CD8-positive, alpha-beta memory T cell (primary cell): Measurements from ENCODE around the gene TROAP. TPM values are rescaled to one million over a fixed set of nuclear protein-coding genes. Genes with fewer than 3 reads are reported as not detected.

ENCODE experiments used
- CTCF ChIA-PET: fragments of 350-600 bp; sonication (Branson Sonifier 250); formaldehyde crosslinking; loops from one replicate; lab custom pipeline; 2021; ENCODE audit warnings: antibody characterized with exemption; lab: Charles Lee
- POLR2A ChIA-PET: fragments of 350-600 bp; sonication (Branson Sonifier 250); formaldehyde crosslinking; loops from one replicate; lab custom pipeline; 2021; ENCODE audit warnings: antibody characterized with exemption; lab: Charles Lee
- DNase-seq, 5 donors: peaks; one replicate each; pipeline versions ENCODE4 v3.0.0 to v3.0.0-alpha.2; 2020 to 2022; ENCODE audit warnings: mixed read lengths in 1 of 5
- H3K27ac ChIP-seq: one replicate; pipeline ENCODE4 v1.7.0; 2013; ENCODE audit warnings: low read depth, mild to moderate bottlenecking, low read length, moderate library complexity
- H3K27me3 ChIP-seq: 2 replicates; pipeline ENCODE4 v1.7.0; 2013; ENCODE audit warnings: low read length, mild to moderate bottlenecking; ENCODE audit not compliant: insufficient read depth, poor library complexity, severe bottlenecking
- H3K36me3 ChIP-seq: 2 replicates; pipeline ENCODE4 v1.7.0; 2013; ENCODE audit warnings: mild to moderate bottlenecking, low read length, moderate library complexity; ENCODE audit not compliant: insufficient read depth
- H3K4me1 ChIP-seq: 2 replicates; pipeline ENCODE4 v1.7.0; 2013; ENCODE audit warnings: mild to moderate bottlenecking, low read length, moderate library complexity; ENCODE audit not compliant: insufficient read depth
- H3K4me3 ChIP-seq: 2 replicates; pipeline ENCODE4 v1.7.0; 2013; ENCODE audit warnings: mild to moderate bottlenecking, low read length
- H3K9me3 ChIP-seq: 2 replicates; pipeline ENCODE4 v1.7.0; 2013; ENCODE audit warnings: mild to moderate bottlenecking, low read length
- H3K27ac Mint-ChIP-seq, 8 donors: one replicate each; pipeline ENCODE4 v1.8.0; 2020 to 2021; ENCODE audit warnings: mixed read lengths in 8 of 8, mild to moderate bottlenecking in 6 of 8, inconsistent platforms in 3 of 8, moderate library complexity in 3 of 8
- H3K27me3 Mint-ChIP-seq, 2 donors: one replicate each; pipeline ENCODE4 v1.8.0; 2020 to 2021; ENCODE audit warnings: mixed read lengths in 2 of 2, mild to moderate bottlenecking in 1 of 2, moderate library complexity in 1 of 2
- H3K36me3 Mint-ChIP-seq, 3 donors: one replicate each; pipeline ENCODE4 v1.8.0; 2020 to 2021; ENCODE audit warnings: mixed read lengths in 3 of 3, inconsistent platforms in 1 of 3, mild to moderate bottlenecking in 1 of 3
- H3K4me1 Mint-ChIP-seq, 3 donors: one replicate each; pipeline ENCODE4 v1.8.0; 2020 to 2021; ENCODE audit warnings: mixed read lengths in 3 of 3, inconsistent platforms in 1 of 3, mild to moderate bottlenecking in 1 of 3
- H3K4me3 Mint-ChIP-seq, 7 donors: one replicate each; pipeline ENCODE4 v1.8.0; 2020 to 2021; ENCODE audit warnings: mixed read lengths in 7 of 7, mild to moderate bottlenecking in 6 of 7, moderate library complexity in 4 of 7, inconsistent platforms in 2 of 7
- H3K9me3 Mint-ChIP-seq, 5 donors: one replicate each; pipeline ENCODE4 v1.8.0; 2020 to 2022; ENCODE audit warnings: mixed read lengths in 5 of 5, mild to moderate bottlenecking in 3 of 5, moderate library complexity in 2 of 5, inconsistent platforms in 1 of 5
- polyA plus RNA-seq: library from polyadenylated mRNA; unstranded; fragments of 300-500 nt; fragmentation: Illumina TruSeq; gene quantifications from one replicate; pipeline ENCODE4 v1.2.3, GENCODE V29; 2021
- total RNA-seq, 2 experiments: library from RNA; stranded (reverse); gene quantifications; one replicate each; pipeline ENCODE4 v1.2.3, GENCODE V29; 2021

TROAP gene
- total and polyA plus RNA-seq, 3 experiments from 2014 or later = 0.79 to 35.0 (median 33.6) TPM

GRCh38 chr12:49296034-49296835 is 26.8 kb upstream of the TROAP start:
- Mint-ChIP-seq H3K36me3 (no peaks in the 10 kb centered on the region), H3K4me1 (peaks cover 10 to 28% (median 14%) of the 10 kb centered on the region in 3 donors), H3K27me3 (peaks cover 43 to 61% of the 10 kb centered on the region in 2 donors), H3K27ac (no peak overlapping the region), H3K9me3 (no peaks in the 10 kb centered on the region), H3K4me3 (peak overlapping the region in 5 of 7 donors; percentile 58 to 86 (median 71))
- peaks cover 39% of the 10 kb centered on the region for H3K27me3 ChIP-seq
- H3K9me3 ChIP-seq = no peaks in the 10 kb centered on the region
- POLR2A ChIA-PET = interaction anchor here (0.5 kb wide), 1 partner anchor 445 kb away, joined by 3 read pairs; the partner anchor contains the start of gene TMBIM6
- H3K27ac ChIP-seq = no peak overlapping the region
- peaks cover 13% of the 10 kb centered on the region for H3K4me1 ChIP-seq
- peak overlapping the region; percentile 53 for H3K4me3 ChIP-seq
- DNase-seq = peak; percentile 43 to 70 (median 49)
- CTCF ChIA-PET = interaction anchor here (0.7 to 12.3 kb wide), 14 partner anchors 9 to 271 kb away, joined by 3 to 109 read pairs (median 5); partner anchors contain the start of genes C1QL4, DNAJC22, SPATS2 and TROAP
- no peaks in the 10 kb centered on the region for H3K36me3 ChIP-seq

GRCh38 chr12:49296836-49297694 is 26.0 kb upstream of the TROAP start:
- Mint-ChIP-seq H3K4me1 (peaks cover 15 to 31% (median 17%) of the 10 kb centered on the region in 3 donors), H3K36me3 (no peaks in the 10 kb centered on the region), H3K4me3 (peak overlapping the region in 6 of 7 donors; percentile 64 to 86 (median 72)), H3K9me3 (no peaks in the 10 kb centered on the region), H3K27ac (peak overlapping the region in 1 of 8 donors; percentile 29), H3K27me3 (peaks cover 48 to 60% of the 10 kb centered on the region in 2 donors)
- peak in 1 of 5 donors; percentile 25 for DNase-seq
- Histone ChIP-seq H3K27me3 (peaks cover 39% of the 10 kb centered on the region), H3K36me3 (no peaks in the 10 kb centered on the region), H3K9me3 (no peaks in the 10 kb centered on the region), H3K4me1 (peaks cover 13% of the 10 kb centered on the region), H3K27ac (peak overlapping the region; percentile 6), H3K4me3 (peak overlapping the region; percentile 53)
- POLR2A ChIA-PET = no interaction called here
- CTCF ChIA-PET = interaction anchor here (0.7 to 9.8 kb wide), 12 partner anchors 9 to 270 kb away, joined by 3 to 102 read pairs (median 3); partner anchors contain the start of genes DNAJC22, SPATS2 and TROAP

- Mint-ChIP-seq H3K4me3 (peak overlapping the region in 5 of 7 donors; percentile 23 to 60 (median 44)), H3K4me1 (peaks cover 15 to 31% (median 17%) of the 10 kb centered on the region in 3 donors), H3K27ac (no peak overlapping the region), H3K27me3 (peaks cover 47 to 56% of the 10 kb centered on the region in 2 donors), H3K9me3 (no peaks in the 10 kb centered on the region), H3K36me3 (no peaks in the 10 kb centered on the region)
- Histone ChIP-seq H3K27ac (no peak overlapping the region), H3K9me3 (no peaks in the 10 kb centered on the region), H3K4me1 (peaks cover 13% of the 10 kb centered on the region), H3K4me3 (no peak overlapping the region), H3K36me3 (no peaks in the 10 kb centered on the region), H3K27me3 (peaks cover 39% of the 10 kb centered on the region)
- POLR2A ChIA-PET = no interaction called here
- CTCF ChIA-PET = interaction anchor here (0.7 to 9.8 kb wide), 7 partner anchors 10 to 69 kb away, joined by 3 to 102 read pairs (median 6); partner anchors contain the start of genes DNAJC22, SPATS2 and TROAP
- no peak for DNase-seq
These were observed 25.4 kb upstream of the TROAP start for GRCh38 chr12:49297695-49298060.

GRCh38 chr12:49298160-49298559 is 24.9 kb upstream of the TROAP start:
- Histone ChIP-seq H3K27ac (no peak overlapping the region), H3K9me3 (no peaks in the 10 kb centered on the region), H3K27me3 (peaks cover 39% of the 10 kb centered on the region), H3K36me3 (no peaks in the 10 kb centered on the region), H3K4me1 (peaks cover 13% of the 10 kb centered on the region), H3K4me3 (no peak overlapping the region)
- peaks cover 15 to 31% (median 17%) of the 10 kb centered on the region in 3 donors for H3K4me1 Mint-ChIP-seq
- CTCF ChIA-PET = no interaction called here
- no peak for DNase-seq
- POLR2A ChIA-PET = no interaction called here
- H3K9me3 Mint-ChIP-seq = no peaks in the 10 kb centered on the region
- H3K4me3 Mint-ChIP-seq = peak overlapping the region in 4 of 7 donors; percentile 41 to 60 (median 45)
- H3K27me3 Mint-ChIP-seq = peaks cover 47 to 61% of the 10 kb centered on the region in 2 donors
- no peaks in the 10 kb centered on the region for H3K36me3 Mint-ChIP-seq
- H3K27ac Mint-ChIP-seq = no peak overlapping the region

GRCh38 chr12:49301760-49302159 is 21.3 kb upstream of the TROAP start:
- CTCF ChIA-PET = interaction anchor here (1.4 kb wide), 2 partner anchors 12 to 46 kb away, joined by 3 to 7 read pairs; no protein-coding TSS in a partner anchor
- Histone ChIP-seq H3K4me3 (no peak overlapping the region), H3K27me3 (peaks cover 18% of the 10 kb centered on the region), H3K27ac (no peak overlapping the region), H3K4me1 (peaks cover 6% of the 10 kb centered on the region), H3K9me3 (no peaks in the 10 kb centered on the region), H3K36me3 (no peaks in the 10 kb centered on the region)
- DNase-seq = no peak
- peaks cover 9 to 24% (median 12%) of the 10 kb centered on the region in 3 donors for H3K4me1 Mint-ChIP-seq
- POLR2A ChIA-PET = no interaction called here
- peaks cover 37 to 57% of the 10 kb centered on the region in 2 donors for H3K27me3 Mint-ChIP-seq
- no peaks in the 10 kb centered on the region for H3K9me3 Mint-ChIP-seq
- no peak overlapping the region for H3K4me3 Mint-ChIP-seq
- H3K27ac Mint-ChIP-seq = peak overlapping the region in 1 of 8 donors; percentile 43
- H3K36me3 Mint-ChIP-seq = no peaks in the 10 kb centered on the region

- no peaks in the 10 kb centered on the region for H3K4me1 ChIP-seq
- DNase-seq = no peak
- no peaks in the 10 kb centered on the region for H3K36me3 ChIP-seq
- ChIA-PET CTCF (interaction anchor here (1.0 to 1.1 kb wide), 3 partner anchors 15 to 55 kb away, joined by 3 to 4 read pairs (median 4); no protein-coding TSS in a partner anchor), POLR2A (interaction anchor here (0.5 kb wide), 1 partner anchor 170 kb away, joined by 4 read pairs; no protein-coding TSS in a partner anchor)
- no peak overlapping the region for H3K27ac ChIP-seq
- Mint-ChIP-seq H3K4me3 (no peak overlapping the region), H3K27ac (no peak overlapping the region), H3K36me3 (no peaks in the 10 kb centered on the region), H3K27me3 (peaks cover 20 to 56% of the 10 kb centered on the region in 2 donors), H3K9me3 (no peaks in the 10 kb centered on the region), H3K4me1 (peaks cover 3 to 5% (median 3%) of the 10 kb centered on the region in 3 donors)
- no peak overlapping the region for H3K4me3 ChIP-seq
- no peaks in the 10 kb centered on the region for H3K9me3 ChIP-seq
- no peaks in the 10 kb centered on the region for H3K27me3 ChIP-seq
These were observed 18.9 kb upstream of the TROAP start for GRCh38 chr12:49304161-49304560.

- Mint-ChIP-seq H3K4me1 (peaks cover 3 to 5% (median 3%) of the 10 kb centered on the region in 3 donors), H3K9me3 (no peaks in the 10 kb centered on the region), H3K36me3 (no peaks in the 10 kb centered on the region), H3K27ac (no peak overlapping the region), H3K4me3 (no peak overlapping the region), H3K27me3 (peaks cover 23 to 63% of the 10 kb centered on the region in 2 donors)
- no peaks in the 10 kb centered on the region for H3K36me3 ChIP-seq
- ChIA-PET CTCF (no interaction called here), POLR2A (no interaction called here)
- H3K27me3 ChIP-seq = no peaks in the 10 kb centered on the region
- H3K4me3 ChIP-seq = no peak overlapping the region
- no peaks in the 10 kb centered on the region for H3K4me1 ChIP-seq
- no peak overlapping the region for H3K27ac ChIP-seq
- no peak for DNase-seq
- no peaks in the 10 kb centered on the region for H3K9me3 ChIP-seq
These were observed 17.1 kb upstream of the TROAP start for GRCh38 chr12:49305762-49306510.
